ENCODE results near the gene MRPS22. TPM values are rescaled to one million over a fixed set of nuclear protein-coding genes. Genes with fewer than 3 reads are reported as not detected.

The MRPS22 gene
- total and polyA plus RNA-seq, 2 of the 13 experiments (the other 11 are each of a cell fraction or from before 2014, with no cell fraction given), result 52.7 to 113 TPM

- TF ChIP-seq HOXA9 (CRISPR knock-in tag; IDR thresholded peaks at IDR 0.05; ENCODE audit: borderline replicate concordance) (no peak), MAF1 (CRISPR knock-in tag; IDR thresholded peaks at IDR 0.05; ENCODE audit: borderline replicate concordance) (no peak), ZNF230 (CRISPR knock-in tag; IDR thresholded peaks at IDR 0.05) (no peak), MTA1 (CRISPR knock-in tag; IDR thresholded peaks at IDR 0.05; ENCODE audit: borderline replicate concordance) (peak; percentile 35; the same call in 1 of the 2 replicates), ZBTB2 (CRISPR knock-in tag; IDR thresholded peaks at IDR 0.05; ENCODE audit: low read depth) (no peak), SRSF9 (IDR thresholded peaks at IDR 0.05; ENCODE audit: borderline replicate concordance, insufficient read depth, low read depth, low read length, poor library complexity, severe bottlenecking) (no peak), PHF5A (CRISPR knock-in tag; IDR thresholded peaks at IDR 0.05; ENCODE audit: low read depth, unreplicated experiment) (no peak), ZBTB1 (CRISPR knock-in tag; IDR thresholded peaks at IDR 0.05; ENCODE audit: borderline replicate concordance) (no peak), RARG (CRISPR knock-in tag; IDR thresholded peaks at IDR 0.05; ENCODE audit: low read depth) (no peak), PCBP2 (optimal IDR thresholded peaks at IDR 0.05; ENCODE audit: low read depth, low read length, poor library complexity, severe bottlenecking) (no peak), ZNF333 (CRISPR knock-in tag; IDR thresholded peaks at IDR 0.05; ENCODE audit: borderline replicate concordance) (no peak), RXRB (CRISPR knock-in tag; IDR thresholded peaks at IDR 0.05; ENCODE audit: borderline replicate concordance) (peak; percentile 45), IKZF4 (CRISPR knock-in tag; IDR thresholded peaks at IDR 0.05; ENCODE audit: borderline replicate concordance, low read depth, not compliant biosample characterization) (no peak), ARID4A (CRISPR knock-in tag; IDR thresholded peaks at IDR 0.05; ENCODE audit: borderline replicate concordance) (no peak), AHR (CRISPR knock-in tag; IDR thresholded peaks at IDR 0.05) (no peak), SMARCC2 (IDR thresholded peaks at IDR 0.05) (no peak), ZC3H4 (CRISPR knock-in tag; IDR thresholded peaks at IDR 0.05; ENCODE audit: borderline replicate concordance) (no peak), ZNF34 (CRISPR knock-in tag; IDR thresholded peaks at IDR 0.05; ENCODE audit: borderline replicate concordance) (no peak), SALL1 (CRISPR knock-in tag; IDR thresholded peaks at IDR 0.05) (0 out of 2 replicates have a peak, but pooled peaks have one; percentile 27), SNAPC5 (CRISPR knock-in tag; IDR thresholded peaks at IDR 0.05; ENCODE audit: borderline replicate concordance) (no peak), NR2F6 (IDR thresholded peaks at IDR 0.05) (no peak), NR2F6 (CRISPR knock-in tag; IDR thresholded peaks at IDR 0.05) (no peak), ZNF674 (CRISPR knock-in tag; IDR thresholded peaks at IDR 0.05; ENCODE audit: low read depth) (no peak), MED13 (CRISPR knock-in tag; IDR thresholded peaks at IDR 0.05) (no peak), ZNF138 (CRISPR knock-in tag; IDR thresholded peaks at IDR 0.05; ENCODE audit: low read depth) (no peak)
Observed at GRCh38 chr3:139299261-139300132, 44.3 kb upstream of the MRPS22 start (continued).

All from HepG2 (cell line).